Endothelial cell of hepatic sinusoid (primary cell): ENCODE measurements around the gene INHBA.

Experiments
- in situ Hi-C: cut with HindIII; loops from 2 replicates; pipeline ENCODE4 v1.10.0; 2017; ENCODE audit warnings: low sequenced_read_pairs

Gene INHBA

GRCh38 chr7:41702635-41703371 lies at the start of gene INHBA:
INHBA (minus strand) TSS chr7:41703090; CDS start chr7:41700374, 2,716 bp downstream.
- in situ Hi-C loops, result no loop called here

- in situ Hi-C loops, result no loop called here
These were observed 49.7 kb upstream of the INHBA start for GRCh38 chr7:41752615-41753014.

- in situ Hi-C loops, result no loop called here
These were observed 48.0 kb upstream of the INHBA start for GRCh38 chr7:41750661-41751540.

GRCh38 chr7:41747961-41748360 lies 45.1 kb upstream of the INHBA start:
- in situ Hi-C loops, result no loop called here

- in situ Hi-C loops, result no loop called here
These were observed 42.6 kb upstream of the INHBA start for GRCh38 chr7:41745451-41745850.

- in situ Hi-C loops, result no loop called here
These were observed 41.3 kb upstream of the INHBA start for GRCh38 chr7:41744161-41744560.

GRCh38 chr7:41742401-41743020 lies 39.6 kb upstream of the INHBA start:
- in situ Hi-C loops, result no loop called here

- in situ Hi-C loops, result no loop called here
These were observed 35.9 kb upstream of the INHBA start for GRCh38 chr7:41738806-41739205.

- in situ Hi-C loops, result no loop called here
These were observed 35.4 kb upstream of the INHBA start for GRCh38 chr7:41738336-41738735.

GRCh38 chr7:41735206-41735605 lies 32.3 kb upstream of the INHBA start:
- in situ Hi-C loops, result no loop called here

GRCh38 chr7:41732843-41733306 lies 30.0 kb upstream of the INHBA start:
- in situ Hi-C loops, result no loop called here

- in situ Hi-C loops, result no loop called here
These were observed 29.5 kb upstream of the INHBA start for GRCh38 chr7:41732436-41732785.

GRCh38 chr7:41731493-41732435 lies 28.9 kb upstream of the INHBA start:
- in situ Hi-C loops, result no loop called here

- in situ Hi-C loops, result no loop called here
These were observed 27.8 kb upstream of the INHBA start for GRCh38 chr7:41730668-41731067.

- in situ Hi-C loops, result no loop called here
These were observed 27.3 kb upstream of the INHBA start for GRCh38 chr7:41730161-41730560.

GRCh38 chr7:41729059-41729458 lies 26.2 kb upstream of the INHBA start:
- in situ Hi-C loops, result no loop called here

- in situ Hi-C loops, result no loop called here
These were observed 22.1 kb upstream of the INHBA start for GRCh38 chr7:41725013-41725412.

- in situ Hi-C loops, result no loop called here
These were observed 18.0 kb upstream of the INHBA start for GRCh38 chr7:41720886-41721285.

GRCh38 chr7:41720046-41720445 lies 17.2 kb upstream of the INHBA start:
- in situ Hi-C loops, result no loop called here

GRCh38 chr7:41716691-41717090 lies 13.8 kb upstream of the INHBA start:
- in situ Hi-C loops, result no loop called here
